ENCODE data around the gene APOH.

APOH gene

GRCh38 chr17:66178642-66179041, 50.6 kb downstream of the APOH start:
- Histone ChIP-seq H3K9ac (ENCODE audit: low read length) (no peak overlapping the region), H3K36me3 (replicated peaks; ENCODE audit: low read depth, low read length) (no peaks in the 10 kb centered on the region), H2AFZ (ENCODE audit: low read depth, low read length) (no peak overlapping the region), H3K4me1 (ENCODE audit: low read length) (no peaks in the 10 kb centered on the region), H3K9me3 (ENCODE audit: insufficient read depth, low read length) (no peaks in the 10 kb centered on the region), H3K27ac (ENCODE audit: low read length) (no peak overlapping the region), H3K4me2 (ENCODE audit: low read length) (no peak overlapping the region), H3K27me3 (ENCODE audit: low read depth, low read length) (no peaks in the 10 kb centered on the region), H3K79me2 (ENCODE audit: low read length) (no peaks in the 10 kb centered on the region), H4K20me1 (ENCODE audit: insufficient read depth, low read length) (no peaks in the 10 kb centered on the region), H3K4me3 (ENCODE audit: low read length) (no peak overlapping the region)
- TF ChIP-seq CTCF (IDR thresholded peaks at IDR 0.05; ENCODE audit: low read depth, low read length) (no peak), EZH2phosphoT487 (IDR thresholded peaks at IDR 0.05; ENCODE audit: low read depth) (no peak)

- no peak overlapping the region for H3K27ac ChIP-seq (ENCODE audit: low read length)
- H3K79me2 ChIP-seq (ENCODE audit: low read length): no peaks in the 10 kb centered on the region
- H4K20me1 ChIP-seq (ENCODE audit: insufficient read depth, low read length): no peaks in the 10 kb centered on the region
- TF ChIP-seq EZH2phosphoT487 (IDR thresholded peaks at IDR 0.05; ENCODE audit: low read depth) (no peak), CTCF (IDR thresholded peaks at IDR 0.05; ENCODE audit: low read depth, low read length) (no peak)
- H2AFZ ChIP-seq (ENCODE audit: low read depth, low read length): no peak overlapping the region
- no peak overlapping the region for H3K9ac ChIP-seq (ENCODE audit: low read length)
- no peaks in the 10 kb centered on the region for H3K36me3 ChIP-seq (replicated peaks; ENCODE audit: low read depth, low read length)
- no peaks in the 10 kb centered on the region for H3K4me1 ChIP-seq (ENCODE audit: low read length)
- no peaks in the 10 kb centered on the region for H3K27me3 ChIP-seq (ENCODE audit: low read depth, low read length)
- H3K4me2 ChIP-seq (ENCODE audit: low read length): no peak overlapping the region
- H3K9me3 ChIP-seq (ENCODE audit: insufficient read depth, low read length): no peaks in the 10 kb centered on the region
- no peak overlapping the region for H3K4me3 ChIP-seq (ENCODE audit: low read length)
Observed at GRCh38 chr17:66177048-66177447, 52.2 kb downstream of the APOH start.

GRCh38 chr17:66175892-66176291, 53.3 kb downstream of the APOH start:
- Histone ChIP-seq H3K9me3 (ENCODE audit: insufficient read depth, low read length) (no peaks in the 10 kb centered on the region), H3K27ac (ENCODE audit: low read length) (no peak overlapping the region), H3K4me2 (ENCODE audit: low read length) (no peak overlapping the region), H4K20me1 (ENCODE audit: insufficient read depth, low read length) (no peaks in the 10 kb centered on the region), H3K27me3 (ENCODE audit: low read depth, low read length) (no peaks in the 10 kb centered on the region), H3K4me3 (ENCODE audit: low read length) (no peak overlapping the region), H3K4me1 (ENCODE audit: low read length) (no peaks in the 10 kb centered on the region), H3K9ac (ENCODE audit: low read length) (no peak overlapping the region), H2AFZ (ENCODE audit: low read depth, low read length) (no peak overlapping the region), H3K79me2 (ENCODE audit: low read length) (no peaks in the 10 kb centered on the region), H3K36me3 (replicated peaks; ENCODE audit: low read depth, low read length) (no peaks in the 10 kb centered on the region)
- TF ChIP-seq CTCF (IDR thresholded peaks at IDR 0.05; ENCODE audit: low read depth, low read length) (no peak), EZH2phosphoT487 (IDR thresholded peaks at IDR 0.05; ENCODE audit: low read depth) (no peak)

- TF ChIP-seq EZH2phosphoT487 (IDR thresholded peaks at IDR 0.05; ENCODE audit: low read depth): no peak
- no peak for TF ChIP-seq CTCF (IDR thresholded peaks at IDR 0.05; ENCODE audit: low read depth, low read length)
- Histone ChIP-seq H4K20me1 (ENCODE audit: insufficient read depth, low read length) (no peaks in the 10 kb centered on the region), H3K9ac (ENCODE audit: low read length) (no peak overlapping the region), H3K4me3 (ENCODE audit: low read length) (no peak overlapping the region), H2AFZ (ENCODE audit: low read depth, low read length) (no peak overlapping the region), H3K4me2 (ENCODE audit: low read length) (no peak overlapping the region), H3K4me1 (ENCODE audit: low read length) (no peaks in the 10 kb centered on the region), H3K27ac (ENCODE audit: low read length) (no peak overlapping the region), H3K9me3 (ENCODE audit: insufficient read depth, low read length) (no peaks in the 10 kb centered on the region), H3K36me3 (replicated peaks; ENCODE audit: low read depth, low read length) (no peaks in the 10 kb centered on the region), H3K27me3 (ENCODE audit: low read depth, low read length) (no peaks in the 10 kb centered on the region), H3K79me2 (ENCODE audit: low read length) (no peaks in the 10 kb centered on the region)
Observed at GRCh38 chr17:66172691-66173223, 56.5 kb downstream of the APOH start.
